CD4-positive, CD25-positive, alpha-beta regulatory T cell (primary cell): ENCODE results near the gene NUDT17. TPM values are rescaled to one million over a fixed set of nuclear protein-coding genes. Genes with fewer than 3 reads are reported as not detected.
"Not testable (repeated sequence)": the region's sequence is repeated elsewhere in the genome, so short reads cannot be mapped to it uniquely, and the experiment has no call there.

Experiments
- ATAC-seq, 2 donors: fragments of 150-1000 bp; cut with Tn5 transposase; one replicate each; pipeline ENCODE4 v1.10.0; 2021; ENCODE audit warnings: low read depth in 2 of 2, moderate number of reproducible peaks in 2 of 2, moderate library complexity in 1 of 2
- DNase-seq, 3 donors: peaks; one replicate each; pipeline versions ENCODE4 v3.0.0 to v3.0.0-alpha.2; 2012 to 2022; ENCODE audit warnings: mixed read lengths in 1 of 3
- H3K27ac ChIP-seq: one replicate; pipeline ENCODE4 v1.7.0; 2013; ENCODE audit warnings: mild to moderate bottlenecking, low read length; ENCODE audit not compliant: insufficient read depth, poor library complexity, severe bottlenecking
- H3K27me3 ChIP-seq: one replicate; pipeline ENCODE4 v1.7.0; 2013; ENCODE audit warnings: low read length; ENCODE audit not compliant: control insufficient read depth, insufficient read depth
- H3K36me3 ChIP-seq: one replicate; pipeline ENCODE4 v1.7.0; 2013; ENCODE audit warnings: mild to moderate bottlenecking, low read length, moderate library complexity; ENCODE audit not compliant: control insufficient read depth, insufficient read depth
- H3K4me1 ChIP-seq: 2 replicates; pipeline ENCODE4 v1.7.0; 2013; ENCODE audit warnings: mild to moderate bottlenecking, low read length; ENCODE audit not compliant: insufficient read depth, control insufficient read depth, poor library complexity, severe bottlenecking
- H3K4me3 ChIP-seq: one replicate; pipeline ENCODE4 v1.7.0; 2013; ENCODE audit warnings: low read depth, mild to moderate bottlenecking, low read length, moderate library complexity
- H3K9me3 ChIP-seq, 2 experiments: 1 replicate in 1 of 2; 2 replicates in 1 of 2; pipeline ENCODE4 v1.7.0; 2013; ENCODE audit warnings: low read length in 2 of 2, mild to moderate bottlenecking in 1 of 2, moderate library complexity in 1 of 2; ENCODE audit not compliant: control insufficient read depth in 2 of 2
- H3K27ac Mint-ChIP-seq, 3 donors: one replicate each; pipeline ENCODE4 v1.8.0; 2020 to 2022; ENCODE audit warnings: mild to moderate bottlenecking in 3 of 3, mixed read lengths in 3 of 3, moderate library complexity in 2 of 3
- H3K27me3 Mint-ChIP-seq: one replicate; pipeline ENCODE4 v1.8.0; 2022; ENCODE audit warnings: mild to moderate bottlenecking, mixed read lengths
- H3K36me3 Mint-ChIP-seq: one replicate; pipeline ENCODE4 v1.8.0; 2020; ENCODE audit warnings: mixed read lengths
- H3K4me1 Mint-ChIP-seq, 4 donors: one replicate each; pipeline ENCODE4 v1.8.0; 2020 to 2022; ENCODE audit warnings: mixed read lengths in 4 of 4, mild to moderate bottlenecking in 1 of 4
- H3K4me3 Mint-ChIP-seq, 4 donors: one replicate each; pipeline ENCODE4 v1.8.0; 2020 to 2022; ENCODE audit warnings: mild to moderate bottlenecking in 4 of 4, mixed read lengths in 4 of 4, moderate library complexity in 3 of 4
- H3K9me3 Mint-ChIP-seq, 7 donors: one replicate each; pipeline ENCODE4 v1.8.0; 2020 to 2022; ENCODE audit warnings: mixed read lengths in 7 of 7, mild to moderate bottlenecking in 3 of 7, moderate library complexity in 2 of 7
- polyA plus RNA-seq, 4 donors: library from polyadenylated mRNA; unstranded; fragments of 300-500 nt; fragmentation: Illumina TruSeq; gene quantifications; one replicate each; pipeline ENCODE4 v1.2.3, GENCODE V29; 2021
- total RNA-seq: library from RNA; stranded (reverse); gene quantifications from one replicate; pipeline ENCODE4 v1.2.3, GENCODE V29; 2022

NUDT17 gene
- total and polyA plus RNA-seq, 5 donors from 2014 or later: 1.6 to 4.8 (median 3.1) TPM

- Histone ChIP-seq H3K27ac (no peak overlapping the region), H3K4me1 (peaks cover 17% of the 10 kb centered on the region), H3K27me3 (no peaks in the 10 kb centered on the region), H3K36me3 (peaks cover 64% of the 10 kb centered on the region), H3K9me3 (no peaks in the 10 kb centered on the region), H3K4me3 (no peak overlapping the region)
- Mint-ChIP-seq H3K4me1 (peaks cover 16 to 42% (median 33%) of the 10 kb centered on the region in 4 donors), H3K4me3 (peak overlapping the region in 2 of 4 donors; percentile 56 to 61), H3K9me3 (no peaks in the 10 kb centered on the region), H3K27ac (peak overlapping the region; percentile 45 to 77 (median 59)), H3K27me3 (no peaks in the 10 kb centered on the region), H3K36me3 (peaks cover 46% of the 10 kb centered on the region)
- DNase-seq: no peak
- no peak for ATAC-seq
Observed at GRCh38 chr1:145828367-145829026, 16.9 kb upstream of the NUDT17 start.

- Mint-ChIP-seq H3K27ac (peak overlapping the region in 1 of 3 donors; percentile 35), H3K36me3 (peaks cover 54% of the 10 kb centered on the region), H3K4me1 (peaks cover 15 to 25% (median 20%) of the 10 kb centered on the region in 4 donors)
- not testable (repeated sequence) for H3K4me3 ChIP-seq, H3K27me3 ChIP-seq, H3K27me3 Mint-ChIP-seq, DNase-seq, H3K4me1 ChIP-seq, H3K4me3 Mint-ChIP-seq, H3K27ac ChIP-seq, H3K9me3 Mint-ChIP-seq, H3K9me3 ChIP-seq, ATAC-seq
- H3K36me3 ChIP-seq: peaks cover 87% of the 10 kb centered on the region
Observed at GRCh38 chr1:145830810-145831209, 14.6 kb upstream of the NUDT17 start.

GRCh38 chr1:145837656-145838055 lies 7.8 kb upstream of the NUDT17 start:
- H3K4me1 Mint-ChIP-seq: no peaks in the 10 kb centered on the region
- Histone ChIP-seq H3K27me3 (no peaks in the 10 kb centered on the region), H3K36me3 (peaks cover 98% of the 10 kb centered on the region), H3K4me1 (no peaks in the 10 kb centered on the region), H3K9me3 (no peaks in the 10 kb centered on the region), H3K4me3 (no peak overlapping the region), H3K27ac (no peak overlapping the region)
- H3K27ac Mint-ChIP-seq: no peak overlapping the region
- no peaks in the 10 kb centered on the region for H3K27me3 Mint-ChIP-seq
- no peaks in the 10 kb centered on the region for H3K9me3 Mint-ChIP-seq
- H3K4me3 Mint-ChIP-seq: no peak overlapping the region
- DNase-seq (no peak), ATAC-seq (no peak)
- peaks cover 45% of the 10 kb centered on the region for H3K36me3 Mint-ChIP-seq

- H3K36me3 Mint-ChIP-seq: peaks cover 27% of the 10 kb centered on the region
- ATAC-seq: no peak
Observed at GRCh38 chr1:145843031-145843430, 2.4 kb upstream of the NUDT17 start.

GRCh38 chr1:145845144-145845513 lies 301 bp upstream of the NUDT17 start:
- Mint-ChIP-seq H3K27me3 (no peaks in the 10 kb centered on the region), H3K36me3 (peaks cover 25% of the 10 kb centered on the region), H3K9me3 (no peaks in the 10 kb centered on the region), H3K27ac (no peak overlapping the region), H3K4me3 (no peak overlapping the region), H3K4me1 (peaks cover 0 to 8% (median 3%) of the 10 kb centered on the region in 4 donors)
- DNase-seq (no peak), ATAC-seq (peak; percentile 55 to 59)
- Histone ChIP-seq H3K36me3 (peaks cover 33% of the 10 kb centered on the region), H3K27me3 (no peaks in the 10 kb centered on the region), H3K4me1 (peaks cover 16% of the 10 kb centered on the region), H3K4me3 (peak overlapping the region; percentile 86), H3K9me3 (no peaks in the 10 kb centered on the region), H3K27ac (no peak overlapping the region)

More at GRCh38 chr1:145843031-145843430, 2.4 kb upstream of the NUDT17 start:
- DNase-seq: no peak
- no peak overlapping the region for H3K4me3 Mint-ChIP-seq
- H3K27me3 Mint-ChIP-seq: no peaks in the 10 kb centered on the region
- H3K4me1 Mint-ChIP-seq: peaks cover 0 to 8% (median 1%) of the 10 kb centered on the region in 4 donors
- no peaks in the 10 kb centered on the region for H3K9me3 Mint-ChIP-seq
- H3K36me3 ChIP-seq: peaks cover 50% of the 10 kb centered on the region
- H3K27ac Mint-ChIP-seq: no peak overlapping the region
- peaks cover 16% of the 10 kb centered on the region for H3K4me1 ChIP-seq
- H3K4me3 ChIP-seq: no peak overlapping the region
- H3K9me3 ChIP-seq: no peaks in the 10 kb centered on the region
- H3K27me3 ChIP-seq: no peaks in the 10 kb centered on the region
- no peak overlapping the region for H3K27ac ChIP-seq

GRCh38 chr1:145846201-145846612 lies 777 bp downstream of the NUDT17 start:
- Histone ChIP-seq H3K27me3 (no peaks in the 10 kb centered on the region), H3K4me1 (peaks cover 16% of the 10 kb centered on the region), H3K36me3 (peaks cover 32% of the 10 kb centered on the region), H3K27ac (no peak overlapping the region), H3K9me3 (no peaks in the 10 kb centered on the region), H3K4me3 (peak overlapping the region; percentile 86)
- Mint-ChIP-seq H3K4me3 (no peak overlapping the region), H3K36me3 (peaks cover 24% of the 10 kb centered on the region), H3K9me3 (no peaks in the 10 kb centered on the region), H3K27me3 (no peaks in the 10 kb centered on the region), H3K27ac (peak overlapping the region; percentile 75 to 89 (median 88)), H3K4me1 (peaks cover 0 to 8% (median 3%) of the 10 kb centered on the region in 4 donors)
- peak in 2 of 3 donors; percentile 33 to 53 for DNase-seq
- ATAC-seq: peak; percentile 37 to 38

- H3K4me1 ChIP-seq: peaks cover 16% of the 10 kb centered on the region
- no peaks in the 10 kb centered on the region for H3K27me3 ChIP-seq
- H3K4me3 Mint-ChIP-seq: peak overlapping the region in 1 of 4 donors; percentile 33
Observed at GRCh38 chr1:145847827-145848226, 2.4 kb downstream of the NUDT17 start.

More at GRCh38 chr1:145847827-145848226, 2.4 kb downstream of the NUDT17 start:
- H3K4me3 ChIP-seq: no peak overlapping the region
- Mint-ChIP-seq H3K9me3 (no peaks in the 10 kb centered on the region), H3K36me3 (peaks cover 20% of the 10 kb centered on the region), H3K4me1 (peaks cover 0 to 8% (median 3%) of the 10 kb centered on the region in 4 donors), H3K27me3 (no peaks in the 10 kb centered on the region), H3K27ac (peak overlapping the region; percentile 23 to 78 (median 65))
- no peak for DNase-seq
- peaks cover 25% of the 10 kb centered on the region for H3K36me3 ChIP-seq
- H3K27ac ChIP-seq: no peak overlapping the region
- no peaks in the 10 kb centered on the region for H3K9me3 ChIP-seq
- no peak for ATAC-seq
